LNCaP clone FGC (cell line): Measurements from ENCODE around the gene TDRD7.

Experiments
- DNase-seq: peaks from one replicate; pipeline ENCODE4 v3.0.0-alpha.2; 2011; ENCODE audit warnings: low read depth
- H3K4me3 ChIP-seq: 2 replicates; pipeline ENCODE4 v1.5.1; 2011; ENCODE audit warnings: mild to moderate bottlenecking, low read depth, low read length, control low read depth
- CTCF ChIP-seq: IDR thresholded peaks from 2 replicates; pipeline ENCODE4 v1.5.1; 2012; ENCODE audit warnings: mild to moderate bottlenecking; ENCODE audit not compliant: control insufficient read depth, insufficient read depth; ENCODE audit errors: extremely low read depth

The TDRD7 gene

GRCh38 chr9:97475059-97475458, 63.2 kb downstream of the TDRD7 start:
- no peak overlapping the region for H3K4me3 ChIP-seq
- DNase-seq: no peak
- no peak for TF ChIP-seq CTCF

- DNase-seq: peak; percentile 72
- no peak overlapping the region for H3K4me3 ChIP-seq
- TF ChIP-seq CTCF: no peak
Observed at GRCh38 chr9:97478301-97478981, 66.5 kb downstream of the TDRD7 start.

GRCh38 chr9:97479496-97480159, 67.7 kb downstream of the TDRD7 start:
- TF ChIP-seq CTCF: no peak
- DNase-seq: no peak
- no peak overlapping the region for H3K4me3 ChIP-seq

- no peak for TF ChIP-seq CTCF
- no peak overlapping the region for H3K4me3 ChIP-seq
- DNase-seq: no peak
Observed at GRCh38 chr9:97480174-97480573, 68.3 kb downstream of the TDRD7 start.

GRCh38 chr9:97480749-97481148, 68.9 kb downstream of the TDRD7 start:
- no peak for TF ChIP-seq CTCF
- DNase-seq: no peak
- H3K4me3 ChIP-seq: no peak overlapping the region

- no peak overlapping the region for H3K4me3 ChIP-seq
- no peak for TF ChIP-seq CTCF
- no peak for DNase-seq
Observed at GRCh38 chr9:97484134-97484533, 72.2 kb downstream of the TDRD7 start.
